Testis (tissue), 2 donors: ENCODE results near the gene HMG20A.

ENCODE experiments used
- POLR2A ChIP-seq: fragments of 450-650 bp; IDR thresholded peaks from one replicate; pipeline ENCODE4 v1.6.1; 2017; ENCODE audit warnings: antibody characterized with exemption, mild to moderate bottlenecking, moderate library complexity
- TF ChIP-seq, protein P1 (sequence below), 3 experiments: fragments of 450-650 bp in 2 of 3; fragments of 200-600 bp in 1 of 3; sonication (generic) in 1 of 3; IDR thresholded peaks; one replicate each; pipeline ENCODE4 v1.5.1; 2016 to 2019; ENCODE audit warnings: antibody characterized with exemption in 3 of 3, mild to moderate bottlenecking in 2 of 3, moderate library complexity in 1 of 3

DNA sequence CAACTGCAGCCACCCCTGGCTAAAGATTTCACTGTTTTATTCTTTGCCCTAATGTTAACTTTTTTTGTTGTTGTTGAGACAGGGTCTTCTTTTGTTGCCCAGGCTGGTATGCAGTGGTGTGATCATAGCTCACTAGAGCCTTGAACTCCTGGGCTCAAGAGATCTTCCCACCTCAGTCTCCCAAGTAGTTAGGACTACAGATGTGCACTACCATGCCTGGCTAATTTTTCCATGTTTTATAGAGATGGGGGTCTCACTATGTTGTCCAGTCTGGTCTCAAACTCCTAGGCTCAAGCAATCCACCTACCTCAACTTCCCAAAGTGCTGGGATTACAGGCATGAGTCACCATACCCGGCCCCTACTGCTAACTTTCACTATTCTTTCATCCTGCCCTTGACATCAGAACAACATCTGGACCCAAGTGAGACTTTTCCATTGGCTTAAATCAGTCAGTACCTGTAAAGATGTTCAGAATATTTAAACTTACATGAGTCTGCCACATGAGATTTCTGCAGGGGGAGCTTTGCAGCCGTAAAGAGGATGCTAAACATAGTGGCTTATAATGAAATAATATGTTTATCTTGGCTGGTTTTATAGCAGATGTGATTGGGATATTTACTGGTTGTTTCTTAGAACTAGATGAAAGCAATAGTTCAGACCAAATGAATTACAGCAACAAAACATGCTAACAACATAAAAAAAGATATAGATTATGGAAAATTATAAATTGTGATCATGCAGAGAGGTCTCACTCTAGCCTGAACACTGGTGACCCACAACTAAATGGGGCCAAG is 73.6 kb downstream of the HMG20A start:
- TF ChIP-seq, protein P1, sequence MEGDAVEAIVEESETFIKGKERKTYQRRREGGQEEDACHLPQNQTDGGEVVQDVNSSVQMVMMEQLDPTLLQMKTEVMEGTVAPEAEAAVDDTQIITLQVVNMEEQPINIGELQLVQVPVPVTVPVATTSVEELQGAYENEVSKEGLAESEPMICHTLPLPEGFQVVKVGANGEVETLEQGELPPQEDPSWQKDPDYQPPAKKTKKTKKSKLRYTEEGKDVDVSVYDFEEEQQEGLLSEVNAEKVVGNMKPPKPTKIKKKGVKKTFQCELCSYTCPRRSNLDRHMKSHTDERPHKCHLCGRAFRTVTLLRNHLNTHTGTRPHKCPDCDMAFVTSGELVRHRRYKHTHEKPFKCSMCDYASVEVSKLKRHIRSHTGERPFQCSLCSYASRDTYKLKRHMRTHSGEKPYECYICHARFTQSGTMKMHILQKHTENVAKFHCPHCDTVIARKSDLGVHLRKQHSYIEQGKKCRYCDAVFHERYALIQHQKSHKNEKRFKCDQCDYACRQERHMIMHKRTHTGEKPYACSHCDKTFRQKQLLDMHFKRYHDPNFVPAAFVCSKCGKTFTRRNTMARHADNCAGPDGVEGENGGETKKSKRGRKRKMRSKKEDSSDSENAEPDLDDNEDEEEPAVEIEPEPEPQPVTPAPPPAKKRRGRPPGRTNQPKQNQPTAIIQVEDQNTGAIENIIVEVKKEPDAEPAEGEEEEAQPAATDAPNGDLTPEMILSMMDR (IDR thresholded peaks at IDR 0.05): no peak
- no peak for TF ChIP-seq POLR2A
